Neural progenitor cell (in vitro differentiated cells): ENCODE measurements around the gene TAX1BP1.
A peak's percentile ranks its signal among the peaks of the same experiment; 100 is the strongest.

Source experiments
- CTCF ChIP-seq: fragments of 200-600 bp; sonication (generic); IDR thresholded peaks from 2 replicates; pipeline ENCODE4 v1.5.1; 2017; ENCODE audit warnings: antibody characterized with exemption, mild to moderate bottlenecking
- EZH2 ChIP-seq: fragments of 200-600 bp; sonication (generic); IDR thresholded peaks from 2 replicates; pipeline ENCODE4 v1.6.1; 2017; ENCODE audit warnings: antibody characterized with exemption, mild to moderate bottlenecking, moderate library complexity

- TF ChIP-seq CTCF (peak; percentile 47), EZH2 (no peak)
These were observed 5.2 kb downstream of the TAX1BP1 start for GRCh38 chr7:27745064-27745583.
